Stomach (tissue), 4 donors: ENCODE measurements around the gene FLAD1.

Experiments
- CTCF ChIP-seq, 7 experiments: fragments of 450-650 bp in 4 of 7; fragments of 200-600 bp in 3 of 7; sonication (generic) in 3 of 7; IDR thresholded peaks; one replicate each; pipeline ENCODE4 v1.5.1; 2016 to 2019; ENCODE audit warnings: antibody characterized with exemption in 7 of 7, control low read depth in 2 of 7, mild to moderate bottlenecking in 1 of 7
- EP300 ChIP-seq: sonication (generic); formaldehyde crosslinking; IDR thresholded peaks from one replicate; pipeline ENCODE4 v1.6.1; 2017; ENCODE audit warnings: antibody characterized with exemption
- POLR2A ChIP-seq, 4 donors: fragments of 450-650 bp; IDR thresholded peaks; one replicate each; pipeline ENCODE4 v1.6.1; 2016; ENCODE audit warnings: antibody characterized with exemption in 4 of 4, control low read depth in 2 of 4, mild to moderate bottlenecking in 1 of 4, moderate library complexity in 1 of 4
- POLR2AphosphoS5 ChIP-seq, 3 donors: sonication (generic); formaldehyde crosslinking; IDR thresholded peaks; one replicate each; pipeline ENCODE4 v1.6.1; 2016; ENCODE audit warnings: antibody characterized with exemption in 3 of 3

- TF ChIP-seq CTCF (IDR thresholded peaks at IDR 0.05), result no peak
- no peak for TF ChIP-seq POLR2AphosphoS5 (IDR thresholded peaks at IDR 0.05)
- no peak for TF ChIP-seq POLR2A (IDR thresholded peaks at IDR 0.05)
- TF ChIP-seq EP300, result no peak
Measured at GRCh38 chr1:154953611-154954038, 29.5 kb upstream of the FLAD1 start.
